ENCODE measurements around the gene SLC12A3.
"Not testable (repeated sequence)": the region's sequence is repeated elsewhere in the genome, so short reads cannot be mapped to it uniquely, and the experiment has no call there.

The SLC12A3 gene

DNA sequence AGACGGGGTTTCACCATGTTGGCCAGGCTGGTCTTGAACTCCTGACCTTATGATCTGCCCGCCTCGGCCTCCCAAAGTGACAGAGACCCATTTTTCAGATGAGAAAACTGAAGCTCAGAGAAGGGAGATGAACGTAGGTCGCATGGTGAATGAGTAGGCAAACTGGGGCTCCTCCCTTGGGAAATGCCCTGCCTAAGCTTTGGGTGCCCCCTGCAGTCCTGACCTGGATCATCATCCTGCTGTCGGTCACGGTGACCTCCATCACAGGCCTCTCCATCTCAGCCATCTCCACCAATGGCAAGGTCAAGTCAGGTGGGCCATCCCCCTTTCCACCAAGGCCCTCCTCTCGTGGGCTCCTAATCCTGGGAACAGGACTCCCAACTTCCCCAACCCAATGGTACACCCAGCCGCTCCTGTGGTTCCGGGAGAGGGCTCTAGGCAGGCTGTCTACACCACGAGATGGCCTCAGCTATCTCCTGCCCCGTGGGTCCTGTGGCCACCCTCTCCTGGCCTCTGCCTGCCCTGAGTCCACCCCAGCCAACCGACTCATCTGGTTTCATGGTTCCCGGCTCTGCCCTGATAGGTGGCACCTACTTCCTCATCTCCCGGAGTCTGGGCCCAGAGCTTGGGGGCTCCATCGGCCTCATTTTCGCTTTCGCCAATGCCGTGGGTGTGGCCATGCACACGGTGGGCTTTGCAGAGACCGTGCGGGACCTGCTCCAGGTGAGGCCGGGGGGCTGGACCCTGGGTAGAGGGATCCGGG lies 4.7 kb downstream of the SLC12A3 start:
- peak; percentile 15 for DNase-seq

- no peak for DNase-seq
These were observed 5.4 kb downstream of the SLC12A3 start for GRCh38 chr16:56870276-56870888.

DNA sequence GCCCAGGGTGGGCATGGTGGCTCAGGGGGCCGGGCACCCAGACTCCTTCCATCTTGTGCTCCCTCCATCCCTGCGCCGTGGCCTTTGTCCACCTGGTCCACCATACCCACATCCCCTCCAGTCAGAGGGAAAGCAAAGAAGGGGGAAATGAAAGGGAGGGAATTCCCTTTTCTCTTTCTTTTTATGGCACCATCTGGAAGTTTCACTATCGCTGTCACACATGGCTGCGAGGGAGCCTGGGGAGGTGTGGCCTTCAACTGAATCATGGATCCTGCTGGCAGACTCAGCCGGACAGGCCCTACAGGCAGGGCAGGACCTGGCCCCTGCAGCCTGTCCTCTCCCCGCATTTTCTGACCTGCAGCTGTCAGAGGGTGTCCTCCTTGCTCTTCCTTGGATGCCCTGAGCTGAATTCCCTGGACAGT lies 6.2 kb downstream of the SLC12A3 start:
- DNase-seq, result no peak

DNA sequence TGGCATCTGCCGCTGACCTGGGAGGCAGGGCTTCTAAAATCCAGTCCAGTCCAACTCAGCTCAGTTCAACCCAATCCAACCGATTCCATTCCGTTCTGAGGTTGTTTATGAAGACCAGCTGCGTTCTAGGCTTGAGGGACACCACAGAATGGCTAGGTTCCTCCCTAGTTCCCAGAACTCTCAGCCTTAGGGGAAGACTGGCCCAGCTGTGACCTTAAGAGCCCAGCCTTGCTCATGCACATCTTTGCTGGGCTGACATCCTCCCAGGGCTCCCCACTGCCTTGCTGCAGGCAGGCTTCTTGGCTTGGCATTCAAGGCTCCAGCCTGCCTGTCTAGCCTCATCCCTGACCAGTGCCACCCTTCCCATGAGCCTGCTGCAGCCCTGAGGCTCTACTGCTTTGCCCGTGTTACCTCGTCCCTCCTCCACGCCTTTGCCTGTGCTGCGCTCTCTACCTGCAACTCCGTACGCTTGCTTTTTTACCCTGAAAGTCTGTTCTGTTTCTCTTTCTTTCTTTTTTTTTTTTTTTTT lies 7.9 kb downstream of the SLC12A3 start:
- DNase-seq, result no peak

DNA sequence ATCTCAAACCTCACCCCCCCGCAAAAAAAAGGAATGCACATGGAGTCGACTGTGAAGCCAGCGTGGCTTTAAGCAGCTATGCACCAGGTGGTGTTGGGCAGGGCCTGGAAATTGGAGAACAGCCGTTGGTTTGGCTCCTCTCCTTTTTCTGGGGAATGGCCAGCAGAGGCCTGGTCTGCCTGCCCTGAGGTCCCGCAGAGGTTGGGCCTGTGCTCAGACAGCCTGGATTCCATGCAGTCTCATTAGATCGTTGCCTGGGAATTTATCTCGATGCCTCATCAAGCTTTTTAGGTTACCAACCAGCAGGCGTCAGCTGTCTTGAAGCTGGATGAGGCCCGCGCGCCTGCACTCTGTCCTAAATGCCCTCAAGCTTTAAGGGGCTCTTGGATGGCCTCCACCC lies 9.8 kb downstream of the SLC12A3 start:
- no peak for DNase-seq

DNA sequence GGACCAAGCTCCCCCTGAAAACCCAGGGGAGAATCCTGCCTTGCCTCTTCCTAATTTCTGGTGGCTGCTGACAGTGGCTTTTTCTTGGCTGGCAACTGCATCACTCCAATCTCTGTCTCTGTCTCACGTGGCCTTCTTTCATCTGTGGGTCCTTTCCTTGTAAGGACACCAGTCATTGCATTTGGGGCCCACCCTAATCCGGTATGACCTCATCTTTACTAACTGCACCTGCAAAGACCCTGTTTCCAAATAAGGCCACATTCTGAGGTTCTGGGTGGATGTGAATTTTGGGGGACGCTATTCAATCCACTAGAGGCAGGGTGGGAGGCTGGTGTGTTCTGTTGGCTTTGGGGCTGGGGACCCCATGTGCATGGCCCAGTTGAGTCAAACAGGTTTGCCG lies 11.0 kb downstream of the SLC12A3 start:
- no peak for DNase-seq

- DNase-seq, result no peak
These were observed 12.6 kb downstream of the SLC12A3 start for GRCh38 chr16:56877486-56878182.

DNA sequence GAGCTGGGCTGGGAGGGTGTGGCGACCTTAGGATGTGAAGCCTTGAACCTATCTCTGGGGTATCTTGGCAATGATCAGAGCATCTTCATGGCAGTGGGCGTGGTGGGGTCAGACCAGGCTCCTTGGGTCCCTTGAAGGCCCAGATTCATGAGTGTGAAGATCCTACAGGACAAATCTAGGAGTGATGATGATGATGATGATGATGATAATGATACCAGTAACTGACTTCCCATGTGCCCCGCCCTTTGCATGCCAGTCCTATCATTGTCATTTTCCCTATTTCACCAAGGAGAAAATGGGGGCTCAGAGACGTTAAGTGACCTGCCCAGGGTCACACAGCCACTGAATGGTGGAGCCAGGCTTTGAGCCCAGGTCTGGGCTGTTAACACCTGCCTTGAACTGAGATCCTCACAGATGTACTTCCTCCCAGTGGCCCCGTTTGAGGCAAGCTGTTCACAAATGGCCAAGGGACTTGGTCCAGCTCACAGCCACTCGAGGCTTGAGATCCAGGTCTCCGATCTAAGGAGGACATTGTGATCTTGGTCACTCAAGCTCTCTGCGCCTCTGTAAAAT lies 13.4 kb downstream of the SLC12A3 start:
- no peak for DNase-seq

- no peak for DNase-seq
These were observed 14.3 kb downstream of the SLC12A3 start for GRCh38 chr16:56879276-56879675.

DNA sequence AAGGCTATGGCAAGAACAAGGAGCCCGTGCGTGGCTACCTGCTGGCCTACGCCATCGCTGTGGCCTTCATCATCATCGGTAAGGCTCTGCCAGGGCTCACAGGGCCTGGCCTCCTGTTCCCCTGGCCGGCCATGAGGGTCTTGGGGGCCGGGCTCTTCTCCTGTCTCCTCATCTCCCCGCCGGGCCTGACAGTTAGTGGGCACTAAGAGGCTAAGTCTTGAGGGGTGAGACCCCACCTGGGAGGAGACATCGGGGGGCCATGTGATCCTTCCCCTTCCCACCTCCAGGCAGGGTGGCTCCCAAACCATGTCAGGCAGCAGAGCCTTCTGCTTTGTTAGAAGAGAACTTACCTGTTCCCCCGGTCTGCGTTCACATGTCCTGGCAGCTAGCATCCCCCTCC lies 15.2 kb downstream of the SLC12A3 start:
- DNase-seq, result no peak

DNA sequence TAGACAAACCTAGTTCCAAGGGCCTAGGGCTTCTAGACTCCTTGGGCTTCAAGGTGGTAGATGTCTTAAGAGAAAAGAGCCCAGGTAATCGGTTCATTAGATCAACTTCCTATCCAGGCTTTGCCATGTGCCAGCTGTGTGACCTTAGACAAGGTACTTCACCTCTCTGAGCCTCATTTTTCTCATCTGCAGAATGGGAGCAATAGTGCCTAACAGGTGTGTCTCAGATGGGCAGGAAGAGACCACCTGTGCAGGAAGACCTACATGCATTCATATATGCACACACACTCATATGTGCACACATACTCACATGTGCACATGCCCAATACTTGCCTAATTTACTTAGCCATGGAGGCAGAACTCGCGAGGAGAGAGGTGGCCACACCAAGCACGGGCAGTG lies 15.7 kb downstream of the SLC12A3 start:
- no peak for DNase-seq

- DNase-seq, result no peak
These were observed 17.2 kb downstream of the SLC12A3 start for GRCh38 chr16:56882077-56882800.

DNA sequence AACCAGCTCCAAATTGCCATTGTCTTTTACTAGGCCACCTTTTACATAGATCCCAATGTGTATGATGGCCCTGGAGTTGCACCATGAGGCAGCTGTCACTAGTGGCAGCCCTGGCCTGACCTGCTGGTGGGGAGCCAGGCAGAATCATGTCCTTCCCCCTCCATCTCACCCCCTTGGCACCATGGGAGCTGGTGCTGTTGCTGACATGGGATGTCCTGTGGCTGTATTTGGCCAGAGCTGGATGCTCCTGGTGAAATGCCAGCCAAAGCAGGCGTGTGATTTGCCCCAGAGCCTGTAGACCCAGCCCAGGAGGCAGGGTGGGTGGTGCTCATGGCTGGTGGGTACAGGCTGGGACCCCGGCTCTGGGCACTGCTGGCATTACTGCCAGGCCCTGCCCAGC lies 18.6 kb downstream of the SLC12A3 start:
- DNase-seq, result no peak

GRCh38 chr16:56884026-56884582 lies 19.1 kb downstream of the SLC12A3 start:
- DNase-seq, result no peak

DNA sequence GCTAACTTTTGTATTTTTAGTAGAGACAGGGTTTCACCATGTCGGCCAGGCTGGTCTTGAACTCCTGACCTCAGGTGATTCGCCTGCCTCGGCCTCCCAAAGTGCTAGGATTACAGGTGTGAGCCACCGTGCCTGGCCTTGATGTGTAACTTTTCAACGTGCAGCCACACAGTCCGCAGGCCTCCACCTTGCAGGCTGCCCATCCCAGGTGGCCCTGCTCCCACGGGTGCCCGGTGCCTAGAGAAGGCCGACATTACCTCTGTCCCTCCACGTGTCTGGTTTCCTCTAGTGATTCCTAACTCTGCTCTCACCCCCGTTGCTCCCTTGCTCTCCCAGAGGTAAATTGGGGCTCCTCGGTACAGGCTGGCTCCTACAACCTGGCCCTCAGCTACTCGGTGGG lies 19.9 kb downstream of the SLC12A3 start:
- DNase-seq, result not testable (repeated sequence)

GRCh38 chr16:56885446-56886162 lies 20.6 kb downstream of the SLC12A3 start:
- DNase-seq, result no peak

DNA sequence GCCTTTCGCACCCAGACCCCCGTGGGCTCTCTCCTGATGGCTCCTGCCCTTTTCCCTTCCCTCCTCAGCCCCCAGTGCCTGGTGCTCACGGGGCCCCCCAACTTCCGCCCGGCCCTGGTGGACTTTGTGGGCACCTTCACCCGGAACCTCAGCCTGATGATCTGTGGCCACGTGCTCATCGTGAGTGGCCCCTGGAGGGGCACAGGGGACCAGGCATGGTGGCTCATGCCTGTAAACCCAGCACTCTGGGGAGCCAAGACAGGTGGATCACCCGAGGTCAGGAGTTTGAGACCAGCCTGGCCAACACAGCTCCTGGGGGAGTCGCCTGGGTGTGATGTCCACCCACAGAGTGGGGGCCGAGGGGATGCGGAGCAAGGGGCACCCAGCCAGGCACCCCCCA lies 21.3 kb downstream of the SLC12A3 start:
- no peak for DNase-seq

DNA sequence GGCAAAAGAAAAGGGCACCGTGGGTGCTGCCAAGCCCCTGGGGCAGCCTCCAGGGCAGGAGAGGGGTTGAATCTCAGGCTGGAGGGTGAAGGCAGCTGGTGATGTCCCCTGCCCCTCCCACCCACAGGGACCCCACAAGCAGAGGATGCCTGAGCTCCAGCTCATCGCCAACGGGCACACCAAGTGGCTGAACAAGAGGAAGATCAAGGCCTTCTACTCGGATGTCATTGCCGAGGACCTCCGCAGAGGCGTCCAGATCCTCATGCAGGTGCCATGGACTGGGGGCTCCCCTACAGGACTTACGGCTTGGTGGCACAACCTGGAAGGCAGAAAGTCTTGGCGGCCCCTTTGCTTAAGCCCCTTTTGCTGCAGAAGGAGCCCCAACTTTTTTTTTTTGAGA lies 21.8 kb downstream of the SLC12A3 start:
- no peak for DNase-seq

GRCh38 chr16:56888806-56889205 lies 23.8 kb downstream of the SLC12A3 start:
- no peak for DNase-seq

- no peak for DNase-seq
These were observed 24.2 kb downstream of the SLC12A3 start for GRCh38 chr16:56889206-56889605.

DNA sequence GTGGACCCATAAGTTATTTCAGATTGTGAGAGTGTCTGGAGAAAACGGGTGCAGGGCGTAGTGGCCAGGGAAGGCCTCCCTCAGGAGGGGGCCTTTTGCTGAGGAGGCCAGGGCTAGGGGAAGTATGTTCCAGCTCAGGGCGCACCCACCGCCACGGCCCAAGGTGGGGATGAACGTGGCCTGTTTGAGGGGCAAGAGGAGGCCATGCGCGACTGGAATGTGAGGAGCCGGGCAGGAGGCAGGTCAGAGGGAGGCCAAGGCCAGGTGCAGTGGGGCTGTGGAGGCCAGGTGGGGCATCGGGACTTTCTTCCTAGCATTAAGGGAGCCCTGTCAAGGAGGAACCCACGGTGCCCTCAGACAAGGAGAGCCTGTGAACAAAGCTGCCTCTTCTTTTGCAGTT lies 26.7 kb downstream of the SLC12A3 start:
- DNase-seq, result no peak

DNA sequence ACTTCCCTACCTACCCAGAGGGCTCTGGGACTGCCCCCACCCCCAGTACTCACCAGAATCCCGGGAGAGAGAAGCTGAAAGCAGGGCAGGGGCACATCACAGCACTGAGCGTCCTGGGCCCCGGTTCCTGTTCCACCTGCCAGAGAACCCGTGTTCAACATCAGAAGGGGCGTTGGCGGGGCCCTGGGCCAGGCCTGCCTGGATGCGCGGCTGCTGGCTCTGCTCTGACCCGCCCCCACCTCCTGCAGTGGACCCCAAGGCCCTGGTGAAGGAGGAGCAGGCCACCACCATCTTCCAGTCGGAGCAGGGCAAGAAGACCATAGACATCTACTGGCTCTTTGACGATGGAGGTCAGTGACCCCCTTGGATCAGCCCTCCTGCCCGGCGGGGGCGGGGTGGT lies 27.7 kb downstream of the SLC12A3 start:
- DNase-seq, result no peak
